ENCODE results near the gene TULP4.

DNA sequence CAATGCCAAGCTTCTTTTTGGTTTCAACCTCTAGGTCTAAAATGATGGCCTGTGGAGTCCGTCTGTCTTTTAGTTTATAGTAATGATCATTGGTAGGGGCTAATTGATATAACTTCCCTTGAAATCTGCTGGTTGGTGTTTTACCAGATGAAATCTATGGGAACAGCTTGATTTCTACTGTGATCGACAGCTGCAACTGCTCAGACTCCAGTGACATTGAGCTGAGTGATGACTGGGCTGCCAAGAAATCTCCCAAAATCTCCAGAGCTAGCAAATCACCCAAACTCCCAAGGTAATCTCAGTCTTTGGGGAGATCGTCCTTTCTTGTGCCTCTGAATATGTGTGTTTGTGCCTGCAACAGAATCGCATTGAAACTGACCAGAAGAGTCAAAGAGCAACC is 177.2 kb downstream of the TULP4 start:
- TF ChIP-seq CTCF (IDR thresholded peaks at IDR 0.05) (no peak), EP300 (IDR thresholded peaks at IDR 0.05) (no peak), POLR2A (IDR thresholded peaks at IDR 0.05) (no peak)
